Peyer's patch (tissue), 4 donors: ENCODE results near the gene ASB15. TPM values are rescaled to one million over a fixed set of nuclear protein-coding genes. Genes with fewer than 3 reads are reported as not detected.

Experiments used
- DNase-seq, 3 donors: peaks; one replicate each; pipeline ENCODE4 v3.0.0-alpha.2; 2017 to 2019
- H3K27ac ChIP-seq, 4 donors: fragments of 200-600 bp; sonication (generic); one replicate each; pipeline ENCODE4 v1.5.1; 2016 to 2019
- H3K27me3 ChIP-seq, 2 donors: fragments of 200-600 bp; sonication (generic); one replicate each; pipeline ENCODE4 v1.5.1; 2019
- H3K36me3 ChIP-seq, 3 donors: fragments of 200-600 bp; sonication (generic); one replicate each; pipeline ENCODE4 v1.5.1; 2016 to 2019
- H3K4me1 ChIP-seq, 4 donors: fragments of 200-600 bp; sonication (generic); one replicate each; pipeline ENCODE4 v1.5.1; 2016 to 2019
- H3K4me3 ChIP-seq, 4 donors: fragments of 200-600 bp; sonication (generic); 1 replicate in 3 of 4; 2 replicates in 1 of 4; pipeline ENCODE4 v1.5.1; 2016 to 2019; ENCODE audit warnings: mild to moderate bottlenecking in 1 of 4
- H3K9me3 ChIP-seq, 4 donors: fragments of 200-600 bp; sonication (generic); one replicate each; pipeline ENCODE4 v1.5.1; 2016 to 2019; ENCODE audit warnings: mild to moderate bottlenecking in 1 of 4
- CTCF ChIP-seq, 6 experiments: fragments of 450-650 bp in 4 of 6; fragments of 200-600 bp in 2 of 6; sonication (generic) in 1 of 6; IDR thresholded peaks; one replicate each; pipeline ENCODE4 v1.5.1; 2017 to 2019; ENCODE audit warnings: antibody characterized with exemption in 6 of 6, mild to moderate bottlenecking in 3 of 6, moderate library complexity in 1 of 6
- POLR2A ChIP-seq, 2 donors: fragments of 450-650 bp; IDR thresholded peaks; one replicate each; pipeline ENCODE4 v1.5.1; 2017; ENCODE audit warnings: antibody characterized with exemption in 2 of 2, mild to moderate bottlenecking in 2 of 2, moderate library complexity in 2 of 2
- total RNA-seq, 4 donors: library from RNA; depleted of rRNA; stranded (reverse); fragments of >200 nt; gene quantifications; one replicate each; pipeline ENCODE4 v1.1.0, GENCODE V29; 2016

Gene ASB15
- total RNA-seq, 4 donors from 2014 or later = not detected

GRCh38 chr7:123581162-123581459, 20.5 kb upstream of the ASB15 start:
- Histone ChIP-seq H3K4me3 (no peak overlapping the region), H3K27ac (no peak overlapping the region)
- no peak for TF ChIP-seq POLR2A (IDR thresholded peaks at IDR 0.05)
- no peak for TF ChIP-seq CTCF (IDR thresholded peaks at IDR 0.05)

GRCh38 chr7:123583821-123584220, 17.8 kb upstream of the ASB15 start:
- H3K27me3 ChIP-seq = no peaks in the 10 kb centered on the region
- TF ChIP-seq POLR2A (IDR thresholded peaks at IDR 0.05) = no peak
- TF ChIP-seq CTCF (IDR thresholded peaks at IDR 0.05) = no peak
- no peak overlapping the region for H3K4me3 ChIP-seq
- H3K9me3 ChIP-seq = no peaks in the 10 kb centered on the region
- H3K4me1 ChIP-seq = no peaks in the 10 kb centered on the region
- no peaks in the 10 kb centered on the region for H3K36me3 ChIP-seq
- no peak for DNase-seq
- H3K27ac ChIP-seq = no peak overlapping the region

More at GRCh38 chr7:123581162-123581459, 20.5 kb upstream of the ASB15 start:
- Histone ChIP-seq H3K36me3 (no peaks in the 10 kb centered on the region), H3K9me3 (no peaks in the 10 kb centered on the region), H3K4me1 (no peaks in the 10 kb centered on the region), H3K27me3 (no peaks in the 10 kb centered on the region)
- DNase-seq = no peak

GRCh38 chr7:123588376-123588775, 13.2 kb upstream of the ASB15 start:
- H3K36me3 ChIP-seq = no peaks in the 10 kb centered on the region

GRCh38 chr7:123594813-123595241, 6.8 kb upstream of the ASB15 start:
- H3K9me3 ChIP-seq = no peaks in the 10 kb centered on the region
- H3K4me1 ChIP-seq = no peaks in the 10 kb centered on the region
- H3K36me3 ChIP-seq = no peaks in the 10 kb centered on the region
- no peak overlapping the region for H3K4me3 ChIP-seq
- DNase-seq = no peak
- H3K27ac ChIP-seq = no peak overlapping the region
- no peaks in the 10 kb centered on the region for H3K27me3 ChIP-seq
- TF ChIP-seq CTCF (IDR thresholded peaks at IDR 0.05) (no peak), POLR2A (IDR thresholded peaks at IDR 0.05) (no peak)

More at GRCh38 chr7:123588376-123588775, 13.2 kb upstream of the ASB15 start:
- DNase-seq = no peak
- Histone ChIP-seq H3K27ac (no peak overlapping the region), H3K27me3 (no peaks in the 10 kb centered on the region), H3K9me3 (no peaks in the 10 kb centered on the region), H3K4me3 (no peak overlapping the region), H3K4me1 (no peaks in the 10 kb centered on the region)
- TF ChIP-seq CTCF (IDR thresholded peaks at IDR 0.05) = no peak
- no peak for TF ChIP-seq POLR2A (IDR thresholded peaks at IDR 0.05)

- H3K9me3 ChIP-seq = no peaks in the 10 kb centered on the region
- no peaks in the 10 kb centered on the region for H3K4me1 ChIP-seq
- no peak for TF ChIP-seq POLR2A (IDR thresholded peaks at IDR 0.05)
- TF ChIP-seq CTCF (IDR thresholded peaks at IDR 0.05) = no peak
- H3K27me3 ChIP-seq = no peaks in the 10 kb centered on the region
- no peaks in the 10 kb centered on the region for H3K36me3 ChIP-seq
- H3K27ac ChIP-seq = no peak overlapping the region
- H3K4me3 ChIP-seq = no peak overlapping the region
- DNase-seq = no peak
These were observed 3.0 kb upstream of the ASB15 start for GRCh38 chr7:123598657-123599056.

- Histone ChIP-seq H3K4me3 (no peak overlapping the region), H3K27ac (no peak overlapping the region), H3K36me3 (no peaks in the 10 kb centered on the region), H3K27me3 (no peaks in the 10 kb centered on the region), H3K4me1 (no peaks in the 10 kb centered on the region), H3K9me3 (no peaks in the 10 kb centered on the region)
- no peak for DNase-seq
- TF ChIP-seq POLR2A (IDR thresholded peaks at IDR 0.05) (no peak), CTCF (IDR thresholded peaks at IDR 0.05) (no peak)
These were observed 1.9 kb upstream of the ASB15 start for GRCh38 chr7:123599766-123600165.
